Immature natural killer cell (primary cell): ENCODE measurements around the gene ZRANB3. TPM values are rescaled to one million over a fixed set of nuclear protein-coding genes. Genes with fewer than 3 reads are reported as not detected.
"Not testable (repeated sequence)": the region's sequence is repeated elsewhere in the genome, so short reads cannot be mapped to it uniquely, and the experiment has no call there.

Source experiments
- DNase-seq, 3 donors: peaks; one replicate each; pipeline ENCODE4 v3.0.0; 2022; ENCODE audit warnings: mixed read lengths in 1 of 3
- H3K27ac Mint-ChIP-seq, 6 donors: one replicate each; pipeline ENCODE4 v1.8.0; 2020; ENCODE audit warnings: mixed read lengths in 6 of 6, mild to moderate bottlenecking in 5 of 6, inconsistent platforms in 4 of 6, moderate library complexity in 3 of 6
- H3K27me3 Mint-ChIP-seq, 3 donors: one replicate each; pipeline ENCODE4 v1.8.0; 2020 to 2021; ENCODE audit warnings: low read depth in 3 of 3, mild to moderate bottlenecking in 3 of 3, mixed read lengths in 3 of 3, moderate library complexity in 3 of 3, inconsistent platforms in 1 of 3
- H3K36me3 Mint-ChIP-seq, 3 donors: one replicate each; pipeline ENCODE4 v1.8.0; 2020; ENCODE audit warnings: mixed read lengths in 3 of 3, inconsistent platforms in 2 of 3, mild to moderate bottlenecking in 2 of 3
- H3K4me1 Mint-ChIP-seq, 2 donors: one replicate each; pipeline ENCODE4 v1.8.0; 2020; ENCODE audit warnings: inconsistent platforms in 2 of 2, mild to moderate bottlenecking in 2 of 2, mixed read lengths in 2 of 2, moderate library complexity in 1 of 2
- H3K4me3 Mint-ChIP-seq, 5 donors: one replicate each; pipeline ENCODE4 v1.8.0; 2020; ENCODE audit warnings: mild to moderate bottlenecking in 5 of 5, mixed read lengths in 5 of 5, inconsistent platforms in 3 of 5, moderate library complexity in 3 of 5
- H3K9me3 Mint-ChIP-seq, 6 donors: one replicate each; pipeline ENCODE4 v1.8.0; 2020; ENCODE audit warnings: mild to moderate bottlenecking in 6 of 6, mixed read lengths in 6 of 6, inconsistent platforms in 4 of 6, moderate library complexity in 3 of 6
- polyA plus RNA-seq, 3 donors: library from polyadenylated mRNA; unstranded; fragments of 300-500 nt; fragmentation: Illumina TruSeq; gene quantifications; one replicate each; pipeline ENCODE4 v1.2.3, GENCODE V29; 2021

The ZRANB3 gene
- polyA plus RNA-seq, 3 donors from 2014 or later = 5.5 to 6.3 (median 5.8) TPM

- no peak overlapping the region for H3K4me3 Mint-ChIP-seq
- H3K36me3 Mint-ChIP-seq = peaks cover 8 to 16% (median 15%) of the 10 kb centered on the region in 3 donors
- H3K4me1 Mint-ChIP-seq = peaks cover 5 to 6% of the 10 kb centered on the region in 2 donors
- no peak overlapping the region for H3K27ac Mint-ChIP-seq
- no peaks in the 10 kb centered on the region for H3K9me3 Mint-ChIP-seq
- no peak for DNase-seq
- peaks cover 0 to 5% (median 1%) of the 10 kb centered on the region in 3 donors for H3K27me3 Mint-ChIP-seq
These were observed 433.3 kb downstream of the ZRANB3 start for GRCh38 chr2:135097532-135098231.

GRCh38 chr2:135096665-135097446, 434.2 kb downstream of the ZRANB3 start:
- H3K27ac Mint-ChIP-seq = no peak overlapping the region
- peaks cover 0 to 4% (median 1%) of the 10 kb centered on the region in 3 donors for H3K27me3 Mint-ChIP-seq
- no peak for DNase-seq
- peaks cover 5 to 6% of the 10 kb centered on the region in 2 donors for H3K4me1 Mint-ChIP-seq
- H3K36me3 Mint-ChIP-seq = peaks cover 12 to 16% (median 15%) of the 10 kb centered on the region in 3 donors
- no peak overlapping the region for H3K4me3 Mint-ChIP-seq
- no peaks in the 10 kb centered on the region for H3K9me3 Mint-ChIP-seq

DNA sequence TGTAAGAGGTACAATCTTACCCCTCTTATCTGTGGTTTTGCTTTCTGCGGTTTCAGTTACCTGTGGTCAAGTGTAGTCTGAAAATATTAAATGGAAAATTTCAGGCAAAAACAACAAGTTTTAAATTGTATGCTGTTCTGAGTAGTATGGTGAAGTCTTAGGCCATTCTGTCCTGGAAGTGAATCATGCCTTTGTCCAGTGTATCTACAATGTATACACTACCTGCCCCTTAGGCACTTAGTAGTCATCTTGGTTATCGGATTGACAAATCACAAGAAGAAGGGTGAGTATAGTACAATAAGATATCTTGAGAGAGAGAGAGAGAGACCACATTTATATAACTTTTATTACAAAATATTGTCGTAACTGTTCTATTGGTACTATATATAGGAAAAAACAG, 435.4 kb downstream of the ZRANB3 start:
- H3K36me3 Mint-ChIP-seq = peaks cover 13 to 16% (median 15%) of the 10 kb centered on the region in 3 donors

DNA sequence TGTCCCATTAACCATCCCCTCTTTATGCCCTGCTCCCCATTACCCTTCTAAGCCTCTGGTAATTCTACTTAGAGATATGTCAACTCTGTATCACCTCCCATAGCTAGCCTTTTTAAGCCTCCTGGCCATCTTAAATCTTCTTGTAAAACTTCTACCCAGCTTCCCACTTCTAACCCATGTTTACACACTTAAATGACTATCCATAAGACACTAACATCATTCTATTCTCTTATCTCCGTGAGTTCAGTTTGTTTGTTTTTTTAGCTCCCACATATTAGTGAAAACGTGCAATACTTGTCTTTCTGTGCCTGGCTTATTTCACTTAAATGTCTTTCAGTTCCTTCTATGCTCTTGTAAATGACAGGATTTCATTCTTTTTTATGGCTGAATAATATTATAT, 436.5 kb downstream of the ZRANB3 start:
- no peak overlapping the region for H3K4me3 Mint-ChIP-seq

More for the DNA sequence above, 435.4 kb downstream of the ZRANB3 start:
- no peak overlapping the region for H3K27ac Mint-ChIP-seq
- no peak overlapping the region for H3K4me3 Mint-ChIP-seq
- H3K4me1 Mint-ChIP-seq = peaks cover 5 to 6% of the 10 kb centered on the region in 2 donors
- H3K27me3 Mint-ChIP-seq = peaks cover 0 to 3% (median 2%) of the 10 kb centered on the region in 3 donors
- H3K9me3 Mint-ChIP-seq = peaks cover 0 to 1% (median 0%) of the 10 kb centered on the region in 6 donors
- no peak for DNase-seq

DNA sequence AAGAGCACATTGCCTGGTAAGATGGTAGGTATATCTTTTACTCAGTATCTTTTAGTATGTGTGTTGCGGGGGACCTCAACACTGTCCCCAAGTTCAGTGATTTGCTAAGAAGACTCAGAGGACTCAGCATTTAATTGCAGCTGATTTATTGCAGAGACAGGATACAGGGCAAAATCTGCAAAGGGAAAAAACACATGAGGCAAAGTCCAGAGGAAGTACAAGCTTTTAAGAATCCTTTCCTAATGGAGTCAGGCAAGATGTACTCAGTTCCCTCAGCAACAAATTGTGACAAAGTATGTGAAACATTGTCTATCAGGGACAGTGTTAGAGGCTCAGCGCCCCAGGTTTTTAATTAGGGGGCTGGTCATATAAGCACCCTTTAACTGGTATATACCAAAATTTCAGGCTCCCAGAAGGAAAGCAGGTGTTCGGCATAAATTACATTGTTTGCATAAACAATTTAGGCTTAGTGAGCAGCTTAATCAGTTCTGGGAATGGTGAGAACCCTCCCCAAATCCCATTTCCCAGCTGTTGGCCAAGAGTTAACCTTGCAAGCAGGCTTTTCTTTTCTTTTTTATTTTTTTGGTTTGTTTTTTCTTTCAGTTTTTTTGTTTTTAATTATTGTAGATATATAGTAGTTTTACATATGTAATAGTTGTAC, 437.2 kb downstream of the ZRANB3 start:
- no peak overlapping the region for H3K4me3 Mint-ChIP-seq
- H3K27ac Mint-ChIP-seq = no peak overlapping the region
- peaks cover 0 to 1% (median 0%) of the 10 kb centered on the region in 6 donors for H3K9me3 Mint-ChIP-seq
- peaks cover 3 to 6% of the 10 kb centered on the region in 2 donors for H3K4me1 Mint-ChIP-seq
- peaks cover 1 to 5% (median 2%) of the 10 kb centered on the region in 3 donors for H3K27me3 Mint-ChIP-seq
- DNase-seq = no peak
- H3K36me3 Mint-ChIP-seq = peaks cover 13 to 16% (median 15%) of the 10 kb centered on the region in 3 donors

More for the DNA sequence above, 436.5 kb downstream of the ZRANB3 start:
- H3K36me3 Mint-ChIP-seq = peaks cover 13 to 16% (median 15%) of the 10 kb centered on the region in 3 donors
- DNase-seq = no peak
- H3K9me3 Mint-ChIP-seq = peaks cover 0 to 1% (median 0%) of the 10 kb centered on the region in 6 donors
- H3K27ac Mint-ChIP-seq = no peak overlapping the region
- H3K27me3 Mint-ChIP-seq = peaks cover 0 to 2% (median 1%) of the 10 kb centered on the region in 3 donors
- H3K4me1 Mint-ChIP-seq = peaks cover 3 to 6% of the 10 kb centered on the region in 2 donors

GRCh38 chr2:135093193-135093592, 437.8 kb downstream of the ZRANB3 start:
- Mint-ChIP-seq H3K4me3 (no peak overlapping the region), H3K4me1 (peaks cover 3 to 6% of the 10 kb centered on the region in 2 donors)

DNA sequence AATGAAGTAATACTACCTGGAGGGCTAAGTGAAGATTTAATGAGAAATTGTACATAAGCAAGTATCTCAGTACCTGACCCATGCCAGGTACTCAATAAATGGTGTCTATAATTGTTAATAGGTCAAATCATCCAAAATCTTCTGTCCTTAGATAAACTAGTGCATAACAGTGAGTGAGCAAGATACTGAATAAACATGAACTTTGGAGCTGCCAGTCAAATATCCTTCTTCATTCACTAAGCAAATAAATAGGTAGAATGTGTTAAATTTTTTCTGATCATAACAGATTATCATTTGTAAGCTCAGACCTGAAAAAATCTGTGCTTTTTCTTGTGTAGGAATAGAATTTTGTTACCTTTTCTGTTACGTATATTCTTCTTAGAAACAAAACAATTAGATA, 439.3 kb downstream of the ZRANB3 start:
- H3K4me3 Mint-ChIP-seq = no peak overlapping the region
- H3K4me1 Mint-ChIP-seq = peaks cover 5 to 10% of the 10 kb centered on the region in 2 donors
- peaks cover 0 to 1% (median 0%) of the 10 kb centered on the region in 6 donors for H3K9me3 Mint-ChIP-seq
- H3K36me3 Mint-ChIP-seq = peaks cover 8 to 19% (median 15%) of the 10 kb centered on the region in 3 donors
- H3K27ac Mint-ChIP-seq = no peak overlapping the region
- no peak for DNase-seq
- H3K27me3 Mint-ChIP-seq = peaks cover 0 to 7% (median 1%) of the 10 kb centered on the region in 3 donors

More at GRCh38 chr2:135093193-135093592, 437.8 kb downstream of the ZRANB3 start:
- DNase-seq = no peak
- H3K27ac Mint-ChIP-seq = no peak overlapping the region
- H3K27me3 Mint-ChIP-seq = peaks cover 1 to 6% (median 2%) of the 10 kb centered on the region in 3 donors
- H3K36me3 Mint-ChIP-seq = peaks cover 13 to 16% (median 15%) of the 10 kb centered on the region in 3 donors
- peaks cover 0 to 1% (median 0%) of the 10 kb centered on the region in 6 donors for H3K9me3 Mint-ChIP-seq

- DNase-seq, H3K4me1 Mint-ChIP-seq, H3K4me3 Mint-ChIP-seq, H3K9me3 Mint-ChIP-seq, H3K27ac Mint-ChIP-seq, H3K27me3 Mint-ChIP-seq: not testable (repeated sequence)
- H3K36me3 Mint-ChIP-seq = peaks cover 8 to 17% (median 8%) of the 10 kb centered on the region in 3 donors
These were observed 441.4 kb downstream of the ZRANB3 start for GRCh38 chr2:135089597-135089996.

Other genes with a start within 250 kb of the ZRANB3 start
- gene R3HDM1, start 266 bp upstream of the ZRANB3 start, polyA plus RNA-seq = 10 to 100 TPM in 1 of 3 donors, 1 to 10 TPM in 2; 6.1 to 25.2 (median 9.1) TPM
- 100 to 1,000 TPM in 1 of 3 donors, 10 to 100 TPM in 2; 79.4 to 101 (median 99.5) TPM for gene UBXN4, start 210.6 kb upstream of the ZRANB3 start, polyA plus RNA-seq